ENCODE measurements around the gene JARID2.

DNA sequence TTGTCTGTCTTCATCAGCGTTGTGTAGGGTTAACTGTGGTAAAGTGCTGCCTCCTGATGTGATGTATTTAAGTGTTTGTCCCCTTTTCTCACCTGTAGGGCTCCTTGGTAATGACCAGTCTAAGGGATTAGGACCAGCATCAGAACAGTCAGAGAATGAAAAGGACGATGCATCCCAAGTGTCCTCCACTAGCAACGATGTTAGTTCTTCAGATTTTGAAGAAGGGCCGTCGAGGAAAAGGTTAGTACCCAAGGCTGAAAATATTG lies 164.2 kb downstream of the JARID2 start:
- TF ChIP-seq SPI1 (IDR thresholded peaks at IDR 0.05; ENCODE audit: borderline replicate concordance, insufficient read depth, low read depth, low read length), result no peak
- TF ChIP-seq HDAC2 (IDR thresholded peaks at IDR 0.05), result no peak
- TF ChIP-seq SUZ12 (IDR thresholded peaks at IDR 0.05; ENCODE audit: unreplicated experiment), result no peak
- TF ChIP-seq FOS (IDR thresholded peaks at IDR 0.05; ENCODE audit: borderline replicate concordance, extremely low read depth, insufficient read length), result no peak
- no peak for TF ChIP-seq CTCF (IDR thresholded peaks at IDR 0.05 in 2 of 3, conservative IDR thresholded peaks at IDR 0.05 in 1 of 3; ENCODE audit: control insufficient read depth in 2 of 3, extremely low read depth in 1 of 3, insufficient read depth in 1 of 3, low read depth in 3 of 3, low read length in 3 of 3)
- TF ChIP-seq TAF1 (IDR thresholded peaks at IDR 0.05; ENCODE audit: borderline replicate concordance, low read depth, low read length), result no peak
- TF ChIP-seq EP300 (IDR thresholded peaks at IDR 0.05; ENCODE audit: borderline replicate concordance in 1 of 2, control insufficient read depth in 1 of 2, low read depth in 2 of 2, low read length in 2 of 2), result no peak
- TF ChIP-seq CBX5 (IDR thresholded peaks at IDR 0.05; ENCODE audit: low read depth), result no peak
